SIG-M5 treated with dmso at 0.1 percent for 504 hours (cell line): ENCODE results near the gene ARID1A.
A peak's percentile ranks its signal among the peaks of the same experiment; 100 is the strongest.
"Not testable (repeated sequence)": the region's sequence is repeated elsewhere in the genome, so short reads cannot be mapped to it uniquely, and the experiment has no call there.

ENCODE experiments used
- DNase-seq: peaks from one replicate; lab custom pipeline; 2025; ENCODE audit not compliant: unreplicated experiment; lab: John Stamatoyannopoulos, UW

ARID1A gene

GRCh38 chr1:26787381-26787705 is 91.5 kb downstream of the ARID1A start:
- DNase-seq, result no peak

DNA sequence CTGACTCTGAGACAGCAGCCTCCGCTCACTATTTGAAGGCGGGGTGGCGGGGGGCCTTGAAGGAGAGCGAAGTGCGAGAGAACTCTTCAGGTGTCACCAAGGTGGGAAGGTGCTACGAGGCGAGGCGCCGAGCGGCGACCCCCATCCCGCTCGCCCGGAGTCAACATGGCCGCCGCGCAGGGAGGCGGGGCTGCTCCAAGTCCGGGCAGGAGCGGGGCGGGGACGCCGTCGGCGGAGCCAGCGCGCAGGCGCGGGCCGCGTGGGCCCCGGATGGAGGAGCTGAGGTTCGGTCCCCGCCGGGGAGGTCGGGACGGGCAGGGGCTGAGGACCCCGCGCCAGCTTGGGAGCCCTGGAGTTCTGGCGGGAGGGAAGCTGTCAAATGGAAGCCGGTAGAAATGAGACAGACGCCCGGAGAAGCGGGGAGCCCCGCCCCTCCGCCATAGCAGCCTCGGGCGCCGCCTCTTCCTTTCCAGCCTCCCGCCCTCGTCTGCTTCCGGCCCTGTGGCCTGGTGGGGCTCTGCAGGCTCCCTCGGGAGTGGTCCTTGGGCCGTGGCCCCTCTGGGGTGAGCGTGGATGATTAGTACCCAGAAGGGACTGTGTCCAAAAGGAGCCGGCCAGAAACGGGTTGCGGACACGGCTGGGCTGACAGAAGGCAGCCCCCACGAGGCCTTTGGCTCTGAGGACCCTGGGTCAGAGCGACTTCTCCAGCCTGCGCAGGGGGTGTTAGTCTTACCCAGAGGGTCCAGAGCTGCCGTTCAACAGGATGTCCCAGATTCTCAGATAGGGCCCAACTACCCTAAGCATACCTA is 92.1 kb downstream of the ARID1A start, which contains the start of gene PIGV:
Gene PIGV (plus strand): TSS at position 245 of the 809 bp plus-strand sequence. CDS start 2,866 bp downstream, outside the sequence.
- peak; percentile 63 for DNase-seq

GRCh38 chr1:26788515-26788785 is 92.6 kb downstream of the ARID1A start:
- no peak for DNase-seq

GRCh38 chr1:26788836-26789611 is 93.2 kb downstream of the ARID1A start:
- peak; percentile 82 for DNase-seq

- DNase-seq, result no peak
Measured at GRCh38 chr1:26789612-26789865, 93.7 kb downstream of the ARID1A start.

DNA sequence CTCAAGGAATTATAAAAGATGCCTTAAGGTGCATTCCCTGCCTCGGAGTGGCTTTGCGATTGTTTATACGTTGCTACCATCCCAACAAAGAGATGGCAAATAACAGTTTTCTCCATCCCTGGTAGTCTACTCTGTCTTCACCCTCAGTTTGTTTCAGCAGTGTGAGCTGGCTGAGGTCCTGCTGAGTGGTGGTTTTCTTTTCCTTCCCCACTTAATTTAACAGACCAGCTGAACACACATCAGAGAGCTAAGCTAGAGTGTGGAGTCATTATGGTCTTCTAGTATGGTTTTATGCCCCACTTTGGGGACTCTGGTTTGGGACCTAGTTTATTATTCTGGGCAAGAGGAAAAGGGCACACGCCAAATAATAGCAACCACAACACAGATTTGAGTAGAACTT is 94.1 kb downstream of the ARID1A start:
- DNase-seq, result no peak

GRCh38 chr1:26790551-26790953 is 94.7 kb downstream of the ARID1A start:
- no peak for DNase-seq

DNA sequence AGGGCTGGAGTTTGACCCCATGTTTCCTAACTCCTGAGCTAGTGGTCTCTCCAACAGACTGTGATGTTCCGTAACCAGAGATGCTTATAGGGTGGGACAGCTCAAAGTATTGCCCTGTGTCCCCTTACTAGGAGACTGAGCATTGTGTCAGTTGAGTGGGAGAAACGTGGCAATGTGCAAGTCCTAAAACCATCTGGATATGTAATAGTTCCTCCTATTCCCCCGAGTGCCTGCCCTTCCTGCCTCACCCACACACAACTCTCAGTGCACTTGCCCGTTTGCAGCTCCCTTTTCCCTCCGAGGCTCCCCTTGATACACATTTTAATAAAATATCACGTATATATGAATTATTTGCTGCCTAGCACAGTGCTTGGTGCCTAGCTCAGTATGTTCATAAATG is 95.3 kb downstream of the ARID1A start:
- no peak for DNase-seq

- no peak for DNase-seq
Measured at GRCh38 chr1:26791626-26792025, 95.8 kb downstream of the ARID1A start.

DNA sequence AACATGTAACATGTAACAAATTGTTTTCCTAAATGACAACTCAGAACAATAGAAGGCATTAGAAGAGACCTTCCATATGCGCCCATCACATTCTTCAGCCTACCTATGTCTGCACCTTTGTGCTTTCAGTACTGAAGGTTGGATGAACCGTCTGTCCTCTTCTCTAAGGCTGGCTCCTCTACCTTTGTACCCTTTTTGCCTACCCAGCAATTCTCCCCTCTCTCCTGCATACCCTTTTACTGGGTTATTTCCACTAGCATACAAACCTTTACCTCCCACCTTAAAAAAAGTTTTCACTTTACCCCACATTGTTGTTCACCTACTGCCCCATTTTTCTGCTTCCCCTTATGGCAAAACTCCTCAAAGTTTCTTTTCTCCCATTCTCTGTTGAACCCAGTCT is 97.1 kb downstream of the ARID1A start:
- DNase-seq, result no peak

GRCh38 chr1:26794391-26794790 is 98.6 kb downstream of the ARID1A start:
- DNase-seq, result no peak

GRCh38 chr1:26797627-26798026 is 101.8 kb downstream of the ARID1A start:
- no peak for DNase-seq

DNA sequence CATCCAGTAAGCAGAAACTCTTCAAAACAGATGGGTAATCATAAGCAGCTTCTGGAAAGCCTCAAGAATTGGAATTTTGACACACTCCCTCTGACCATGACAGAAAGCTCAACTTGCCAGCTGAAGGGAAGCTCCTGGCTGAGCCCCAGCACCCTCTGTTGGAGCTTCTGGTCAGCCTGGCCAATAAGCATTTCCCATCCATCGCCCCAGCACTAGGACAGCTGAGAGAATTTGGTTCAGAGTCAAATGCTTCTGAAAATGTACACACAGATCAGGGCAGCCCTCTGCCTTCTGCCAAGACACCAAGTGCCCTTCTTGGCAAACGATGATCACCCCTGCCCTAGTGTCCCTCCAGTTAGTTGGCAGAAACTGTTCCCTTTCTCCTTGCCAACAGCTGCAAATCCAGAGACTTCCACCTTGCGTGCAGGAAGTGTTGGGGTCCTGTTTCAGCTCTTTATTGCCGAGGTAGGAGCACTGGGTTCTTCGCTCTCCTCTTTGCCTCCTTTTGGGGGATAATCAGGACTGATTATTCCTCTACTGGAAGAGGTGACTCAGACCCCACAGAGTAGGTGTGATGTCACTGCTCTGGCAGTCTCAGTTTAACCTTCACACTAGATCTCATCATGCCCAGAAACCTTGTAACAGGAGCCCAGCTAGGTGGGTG is 103.8 kb downstream of the ARID1A start:
- DNase-seq, result no peak

DNA sequence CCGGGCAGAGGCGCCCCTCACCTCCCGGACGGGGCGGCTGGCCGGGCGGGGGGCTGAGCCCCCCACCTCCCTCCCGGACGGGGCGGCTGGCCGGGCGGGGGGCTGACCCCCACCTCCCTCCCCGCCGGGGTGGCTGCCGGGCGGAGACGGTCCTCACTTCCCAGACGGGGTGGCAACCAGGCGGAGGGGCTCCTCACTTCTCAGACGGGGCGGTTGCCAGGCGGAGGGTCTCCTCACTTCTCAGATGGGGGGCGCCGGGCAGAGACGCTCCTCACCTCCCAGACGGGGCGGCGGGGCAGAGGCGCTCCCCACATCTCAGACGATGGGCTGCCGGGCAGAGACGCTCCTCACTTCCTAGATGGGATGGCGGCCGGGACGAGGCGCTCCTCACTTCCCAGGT is 108.1 kb downstream of the ARID1A start:
- DNase-seq, result not testable (repeated sequence)

GRCh38 chr1:26810105-26810504 is 114.3 kb downstream of the ARID1A start:
- peak; percentile 59 for DNase-seq

GRCh38 chr1:26811057-26811456 is 115.2 kb downstream of the ARID1A start:
- DNase-seq, result no peak

DNA sequence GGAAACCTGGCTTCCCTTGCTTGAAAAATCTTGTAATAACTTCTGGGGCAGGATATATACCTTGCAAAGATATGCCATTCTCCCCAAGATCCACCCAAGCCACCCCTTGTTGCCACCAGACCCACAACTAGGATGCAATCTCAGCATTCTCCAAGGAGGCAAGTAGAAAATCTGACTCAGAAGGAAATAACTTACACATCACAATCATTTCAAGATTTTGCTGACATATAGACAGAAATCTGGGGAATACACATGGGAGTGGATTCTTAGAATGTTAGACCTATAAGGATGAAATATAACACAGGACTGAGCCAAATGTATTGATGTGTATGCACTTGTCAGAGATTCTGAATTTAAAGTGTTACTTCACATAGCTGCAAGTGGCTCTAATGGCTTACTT is 115.9 kb downstream of the ARID1A start:
- no peak for DNase-seq

DNA sequence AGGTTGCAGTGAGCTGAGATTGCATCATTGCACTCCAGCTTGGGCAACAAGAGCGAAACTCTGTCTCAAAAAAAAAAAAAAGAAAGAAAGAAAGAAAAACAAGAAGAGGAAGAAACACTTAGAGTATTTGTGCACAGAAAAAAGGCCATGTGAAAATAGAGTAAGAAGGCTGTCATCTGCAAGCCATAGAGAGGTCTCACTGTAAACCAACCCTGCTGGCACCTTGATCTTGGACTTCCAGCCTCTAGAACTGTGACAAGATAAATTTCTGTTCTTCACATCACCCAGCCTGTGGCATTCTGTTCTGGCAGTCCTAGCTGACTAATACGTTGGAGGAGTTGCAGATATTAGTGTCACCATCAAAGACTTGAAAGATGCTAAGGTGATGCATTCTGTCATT is 118.6 kb downstream of the ARID1A start:
- peak; percentile 30 for DNase-seq

- DNase-seq, result no peak
Measured at GRCh38 chr1:26814893-26815292, 119.1 kb downstream of the ARID1A start.

DNA sequence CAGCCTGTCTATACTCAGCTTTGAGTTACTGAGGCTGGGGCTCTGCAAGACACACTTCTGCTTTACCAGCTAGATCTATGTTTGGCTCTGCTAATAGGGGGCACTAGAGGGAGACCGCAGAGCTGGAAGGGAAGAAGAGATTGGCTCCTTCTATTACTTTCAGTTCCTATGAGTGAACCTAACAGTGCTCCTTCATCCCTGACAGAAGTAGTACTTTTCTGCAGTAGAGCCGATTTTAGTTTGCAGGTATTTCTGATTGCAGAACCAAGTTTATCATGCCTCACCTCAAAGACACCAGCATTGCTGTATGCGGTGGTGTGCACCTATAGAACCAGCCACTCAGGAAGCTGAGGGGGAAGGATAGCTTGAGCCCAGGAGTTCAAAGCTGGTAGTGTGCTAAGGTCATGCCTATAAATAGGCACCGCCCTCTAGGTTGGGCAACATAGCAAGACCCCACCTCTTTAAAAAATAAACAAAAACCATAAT is 125.0 kb downstream of the ARID1A start:
- DNase-seq, result peak; percentile 95

DNA sequence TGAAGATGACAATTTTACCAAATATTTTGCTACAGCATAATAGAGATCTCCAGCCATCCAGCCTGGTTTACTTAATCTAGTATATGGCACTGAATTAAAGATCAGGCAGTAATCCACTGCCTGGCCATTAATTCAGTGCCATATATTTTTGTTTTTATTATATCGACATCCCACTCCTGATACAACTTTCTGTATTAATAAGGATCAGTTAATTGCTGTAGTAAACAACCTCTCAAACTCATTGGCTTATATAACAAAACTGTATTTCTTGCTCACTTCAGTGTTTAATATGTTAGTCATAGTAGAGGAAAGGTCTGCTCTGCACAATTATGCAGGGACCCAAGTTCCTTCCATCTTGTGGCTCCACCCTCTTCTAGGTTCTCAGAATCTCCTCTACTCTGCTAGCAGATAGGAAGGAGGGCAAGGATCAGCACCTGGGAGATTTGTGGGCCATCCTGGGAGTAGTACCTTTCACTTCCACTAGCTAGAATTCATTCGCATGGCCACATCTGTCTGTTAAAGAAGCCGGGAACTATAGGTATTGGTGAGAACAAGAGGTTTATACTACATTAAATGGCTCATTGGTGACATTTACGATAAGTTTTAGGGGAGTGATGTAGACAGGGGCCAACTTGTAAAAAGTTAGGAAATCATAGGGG is 127.1 kb downstream of the ARID1A start:
- DNase-seq, result no peak

DNA sequence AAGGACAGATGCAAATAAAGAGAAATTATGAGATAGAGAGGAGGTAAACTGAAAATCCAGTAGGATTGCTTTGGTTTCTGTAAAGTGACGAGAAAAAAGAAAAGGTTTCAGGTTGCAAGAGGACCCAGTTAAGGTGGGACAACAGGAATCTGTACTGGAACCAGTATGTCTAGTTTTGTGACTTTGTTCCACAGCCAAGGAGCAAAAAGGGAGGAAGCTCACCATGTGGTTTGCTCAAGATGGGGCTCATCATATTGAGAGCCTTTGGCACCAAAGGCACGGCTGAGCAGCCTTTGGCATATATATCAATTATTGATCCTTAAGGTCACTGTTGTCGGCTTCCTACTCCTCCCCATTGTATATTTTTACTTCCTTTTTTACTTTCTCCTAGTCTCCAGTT is 128.9 kb downstream of the ARID1A start:
- peak; percentile 36 for DNase-seq
